Hepatocyte (in vitro differentiated cells): ENCODE results near the gene CELA2A.
"Not testable (repeated sequence)": the region's sequence is repeated elsewhere in the genome, so short reads cannot be mapped to it uniquely, and the experiment has no call there.

ENCODE experiments used
- EZH2 ChIP-seq: fragments of 200-600 bp; sonication (generic); IDR thresholded peaks from 2 replicates; pipeline ENCODE4 v1.6.1; 2016; ENCODE audit warnings: antibody characterized with exemption, mild to moderate bottlenecking, borderline replicate concordance
- EZH2phosphoT487 ChIP-seq: fragments of 200-600 bp; sonication (generic); IDR thresholded peaks from one replicate; pipeline ENCODE4 v1.6.1; 2018; ENCODE audit warnings: antibody characterized with exemption, mild to moderate bottlenecking, low read depth, moderate library complexity; ENCODE audit not compliant: unreplicated experiment, severe bottlenecking
- TF ChIP-seq, protein P1 (sequence below): fragments of 200-600 bp; sonication (generic); IDR thresholded peaks from 2 replicates; pipeline ENCODE4 v1.5.1; 2016; ENCODE audit warnings: antibody characterized with exemption, mild to moderate bottlenecking; ENCODE audit not compliant: poor library complexity

DNA sequence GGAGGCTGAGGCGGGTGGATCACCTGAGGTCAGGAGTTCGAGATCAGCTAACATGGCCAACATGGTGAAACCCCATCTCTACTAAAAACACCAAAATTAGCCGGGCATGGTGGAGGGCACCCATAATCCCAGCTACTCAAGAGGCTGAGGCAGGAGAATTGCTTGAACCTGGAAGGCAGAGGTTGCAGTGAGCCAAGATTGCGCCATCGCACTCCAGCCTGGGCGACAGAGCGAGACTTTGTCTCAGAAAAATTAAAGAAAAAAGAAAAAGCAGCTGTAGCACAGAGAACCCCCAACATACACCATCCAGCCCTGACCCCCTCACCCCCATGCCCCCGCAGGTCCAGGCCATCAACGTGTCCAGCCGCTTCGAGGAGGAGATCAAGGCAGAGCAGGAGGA lies 28.3 kb upstream of the CELA2A start:
- TF ChIP-seq, protein P1, sequence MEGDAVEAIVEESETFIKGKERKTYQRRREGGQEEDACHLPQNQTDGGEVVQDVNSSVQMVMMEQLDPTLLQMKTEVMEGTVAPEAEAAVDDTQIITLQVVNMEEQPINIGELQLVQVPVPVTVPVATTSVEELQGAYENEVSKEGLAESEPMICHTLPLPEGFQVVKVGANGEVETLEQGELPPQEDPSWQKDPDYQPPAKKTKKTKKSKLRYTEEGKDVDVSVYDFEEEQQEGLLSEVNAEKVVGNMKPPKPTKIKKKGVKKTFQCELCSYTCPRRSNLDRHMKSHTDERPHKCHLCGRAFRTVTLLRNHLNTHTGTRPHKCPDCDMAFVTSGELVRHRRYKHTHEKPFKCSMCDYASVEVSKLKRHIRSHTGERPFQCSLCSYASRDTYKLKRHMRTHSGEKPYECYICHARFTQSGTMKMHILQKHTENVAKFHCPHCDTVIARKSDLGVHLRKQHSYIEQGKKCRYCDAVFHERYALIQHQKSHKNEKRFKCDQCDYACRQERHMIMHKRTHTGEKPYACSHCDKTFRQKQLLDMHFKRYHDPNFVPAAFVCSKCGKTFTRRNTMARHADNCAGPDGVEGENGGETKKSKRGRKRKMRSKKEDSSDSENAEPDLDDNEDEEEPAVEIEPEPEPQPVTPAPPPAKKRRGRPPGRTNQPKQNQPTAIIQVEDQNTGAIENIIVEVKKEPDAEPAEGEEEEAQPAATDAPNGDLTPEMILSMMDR, result not testable (repeated sequence)
- not testable (repeated sequence) for TF ChIP-seq EZH2, EZH2phosphoT487
